Fibroblast of skin of back (primary cell): ENCODE results near the gene CSNK2A1.
"Not testable (repeated sequence)": the region's sequence is repeated elsewhere in the genome, so short reads cannot be mapped to it uniquely, and the experiment has no call there.

Experiments
- DNase-seq: peaks from one replicate; pipeline ENCODE4 v3.0.0-alpha.2; 2013

Gene CSNK2A1

DNA sequence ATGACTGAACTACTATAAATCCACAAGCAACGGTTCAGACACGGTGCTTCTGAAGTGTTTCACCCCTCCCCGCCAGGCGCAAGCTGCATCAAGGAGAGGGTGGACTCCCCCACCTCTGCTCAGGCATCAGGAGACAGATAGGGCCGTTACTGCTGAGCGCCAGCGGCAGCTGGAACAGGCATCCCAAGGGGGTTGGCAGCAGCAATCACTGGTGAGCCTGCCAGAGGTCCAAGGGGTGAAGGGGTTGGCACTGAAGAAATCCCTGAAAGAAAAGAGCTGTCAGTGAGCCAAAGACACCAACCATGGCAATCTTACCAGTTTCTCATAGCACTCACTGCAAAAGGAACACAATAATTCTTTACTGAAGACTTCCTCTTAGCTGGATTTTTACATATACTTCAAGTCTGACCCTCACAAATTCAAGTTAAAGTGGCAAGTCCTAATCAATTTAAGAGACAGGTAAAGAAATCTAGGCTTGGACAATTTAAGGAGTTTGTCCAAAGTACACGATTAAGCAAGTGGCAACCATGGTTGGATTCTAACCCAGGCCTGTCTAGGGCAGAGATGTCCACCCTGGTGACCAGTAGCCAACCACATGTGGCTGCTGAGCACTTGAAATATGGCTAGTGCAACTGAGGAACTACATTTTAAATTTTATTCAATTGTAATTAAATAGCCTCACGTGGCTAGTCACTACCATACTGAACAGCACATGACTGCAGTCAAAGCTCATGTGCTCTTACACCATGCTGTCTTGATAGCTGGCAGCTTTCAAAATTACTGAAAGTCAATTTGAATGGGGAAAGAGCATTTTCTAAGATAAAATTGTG, 59.6 kb downstream of the CSNK2A1 start:
- no peak for DNase-seq

DNA sequence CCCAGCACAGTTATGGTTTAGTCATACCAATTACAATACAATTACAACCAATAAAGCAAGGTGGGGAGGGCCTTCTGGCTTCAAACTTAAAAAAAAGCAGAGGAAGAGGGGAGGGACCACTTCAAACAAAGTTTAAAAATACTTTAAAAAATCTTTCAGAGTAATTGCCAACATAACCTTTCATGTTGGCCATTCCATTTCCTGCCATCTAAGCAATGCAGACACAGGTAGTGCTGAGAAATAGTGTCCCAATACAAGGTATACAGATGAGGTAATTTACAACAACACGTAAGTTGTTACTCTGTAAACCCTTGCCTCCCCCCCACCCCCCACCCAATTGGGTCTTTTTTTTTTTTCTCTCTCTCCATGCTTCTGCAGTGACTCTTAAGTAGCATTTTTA, 62.4 kb downstream of the CSNK2A1 start:
- no peak for DNase-seq

DNA sequence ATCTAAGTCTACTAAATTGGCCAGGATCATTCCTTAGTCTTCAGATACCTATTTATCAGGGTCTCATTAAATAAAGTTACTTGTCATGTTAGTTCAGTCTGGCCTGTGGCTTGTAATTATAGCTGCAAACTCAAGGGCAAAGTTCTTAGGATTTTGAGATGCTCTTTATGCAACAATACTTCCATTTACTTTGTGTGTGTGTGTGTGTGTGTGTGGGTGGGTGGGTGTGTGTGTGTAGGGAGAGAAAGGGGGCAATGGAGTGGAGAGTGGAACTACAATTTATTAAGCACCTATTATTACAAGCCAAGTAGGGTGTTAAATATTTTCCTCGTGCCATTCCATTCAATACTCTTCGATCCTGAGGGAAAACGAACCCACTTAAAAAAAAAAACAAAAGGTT, 63.5 kb downstream of the CSNK2A1 start:
- no peak for DNase-seq

DNA sequence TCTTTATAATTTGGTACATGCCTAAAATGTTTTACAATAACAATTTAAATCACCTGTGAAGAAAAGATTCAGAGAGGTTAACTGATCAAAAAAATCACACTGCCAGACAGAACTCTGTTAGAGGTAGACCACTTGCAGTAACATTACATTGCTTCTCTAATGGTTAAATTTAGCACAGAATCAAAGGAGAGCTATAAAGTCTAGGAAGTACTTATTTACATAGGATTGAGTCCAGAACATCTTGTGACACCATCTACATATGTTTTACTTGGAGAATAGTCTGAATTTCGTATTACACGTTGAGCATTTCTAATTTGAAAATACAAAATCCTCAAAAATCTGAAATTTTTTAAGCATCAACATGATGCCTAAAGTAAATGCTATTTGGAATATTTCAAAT, 64.1 kb downstream of the CSNK2A1 start:
- peak; percentile 26 for DNase-seq

DNA sequence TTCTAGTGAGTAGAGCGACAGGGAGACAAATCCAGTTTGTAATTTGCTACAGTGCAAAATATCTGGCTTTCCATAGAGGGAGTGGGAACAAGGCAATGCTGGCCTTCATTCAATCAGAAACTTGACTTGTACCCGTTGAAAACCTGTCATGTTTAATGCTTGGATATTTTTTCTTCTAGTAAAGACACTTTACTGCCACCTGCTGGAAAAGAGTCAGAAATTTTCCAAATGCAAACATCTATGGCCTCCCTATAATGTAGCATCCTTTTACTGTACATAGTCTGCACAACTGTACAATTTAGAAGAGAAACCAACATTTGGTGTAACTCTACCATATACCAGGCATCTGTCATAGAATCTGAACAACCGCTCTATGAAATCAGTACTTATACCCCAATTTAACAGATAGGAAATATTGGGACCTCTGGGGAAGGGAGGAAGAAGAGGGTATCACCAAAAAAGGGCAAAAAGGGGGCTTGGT, 64.6 kb downstream of the CSNK2A1 start:
- DNase-seq, result peak; percentile 69

DNA sequence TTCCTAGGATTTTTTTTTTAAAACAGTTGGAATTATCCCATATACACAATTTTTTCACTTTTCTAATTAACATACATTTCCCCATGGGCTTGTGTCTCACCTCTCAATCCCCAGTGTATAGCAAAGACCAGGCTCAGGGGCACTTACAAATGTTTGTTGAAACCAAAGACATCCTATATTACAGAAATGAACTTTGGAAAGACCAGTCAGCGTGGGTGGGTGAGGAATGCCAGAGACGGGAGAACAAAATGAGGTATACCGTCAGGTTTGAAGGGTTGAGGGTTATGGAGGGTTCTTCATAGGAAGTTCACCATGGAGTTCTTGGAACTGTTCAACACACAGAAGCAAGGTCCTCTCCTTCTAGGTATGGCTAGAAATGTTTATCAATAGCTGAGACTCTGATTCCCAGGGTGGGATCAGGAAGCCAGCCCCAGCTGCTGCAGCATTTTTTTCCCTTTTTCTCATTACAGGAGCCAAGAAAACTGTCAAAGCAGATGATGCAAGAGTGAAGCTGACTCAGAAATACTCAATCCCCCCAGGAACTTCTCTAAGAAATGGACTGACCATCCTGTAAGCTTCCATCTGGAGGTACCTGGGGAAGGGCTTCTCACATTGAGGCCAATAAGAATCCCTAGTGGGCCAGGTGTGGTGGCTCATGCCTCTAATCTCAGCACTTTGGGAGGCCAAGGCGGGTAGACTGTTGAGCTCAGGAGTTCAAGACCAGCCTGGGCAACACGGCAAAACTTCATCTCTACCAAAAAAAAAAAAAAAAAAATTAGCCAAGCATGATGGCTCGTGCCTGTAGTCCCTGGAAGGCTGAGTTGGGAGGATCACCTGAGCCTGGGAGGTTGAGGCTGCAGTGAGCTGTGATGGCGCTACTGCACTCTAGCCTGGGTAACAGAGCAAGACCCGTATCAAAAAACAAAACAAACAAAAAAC, 65.3 kb downstream of the CSNK2A1 start:
- DNase-seq, result peak; percentile 55

DNA sequence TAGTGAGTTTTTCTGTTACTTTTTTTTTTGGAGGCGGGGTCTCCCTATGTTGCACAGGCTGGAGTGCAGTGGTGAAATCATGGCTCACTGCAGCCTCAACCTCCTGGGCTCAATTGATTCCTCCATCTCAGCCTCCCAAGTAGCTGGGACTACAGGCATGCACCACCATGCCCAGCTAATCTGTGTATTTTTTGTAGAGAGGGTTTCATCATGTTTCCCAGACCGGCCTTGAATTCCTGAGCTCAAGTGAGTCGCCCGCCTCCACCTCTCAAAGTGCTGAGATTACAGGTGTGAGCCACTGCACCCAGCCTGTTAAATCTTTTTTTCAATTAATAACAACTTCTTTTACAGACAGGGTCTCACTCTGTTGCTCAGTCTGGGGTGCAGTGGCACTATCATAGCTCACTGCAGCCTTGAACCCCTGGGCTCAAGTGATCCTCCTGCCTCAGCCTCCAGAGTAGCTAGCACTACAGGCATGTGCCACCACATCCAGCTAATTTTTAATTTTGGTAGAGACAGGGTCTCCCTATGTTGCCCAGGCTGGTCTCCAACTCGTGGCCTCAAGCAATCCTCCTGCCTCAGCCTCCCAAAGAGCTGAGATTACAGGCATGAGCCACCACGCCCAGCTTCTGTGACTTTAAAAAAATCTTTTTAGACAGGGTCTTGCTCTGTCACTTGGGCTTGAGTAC, 66.9 kb downstream of the CSNK2A1 start:
- not testable (repeated sequence) for DNase-seq

DNA sequence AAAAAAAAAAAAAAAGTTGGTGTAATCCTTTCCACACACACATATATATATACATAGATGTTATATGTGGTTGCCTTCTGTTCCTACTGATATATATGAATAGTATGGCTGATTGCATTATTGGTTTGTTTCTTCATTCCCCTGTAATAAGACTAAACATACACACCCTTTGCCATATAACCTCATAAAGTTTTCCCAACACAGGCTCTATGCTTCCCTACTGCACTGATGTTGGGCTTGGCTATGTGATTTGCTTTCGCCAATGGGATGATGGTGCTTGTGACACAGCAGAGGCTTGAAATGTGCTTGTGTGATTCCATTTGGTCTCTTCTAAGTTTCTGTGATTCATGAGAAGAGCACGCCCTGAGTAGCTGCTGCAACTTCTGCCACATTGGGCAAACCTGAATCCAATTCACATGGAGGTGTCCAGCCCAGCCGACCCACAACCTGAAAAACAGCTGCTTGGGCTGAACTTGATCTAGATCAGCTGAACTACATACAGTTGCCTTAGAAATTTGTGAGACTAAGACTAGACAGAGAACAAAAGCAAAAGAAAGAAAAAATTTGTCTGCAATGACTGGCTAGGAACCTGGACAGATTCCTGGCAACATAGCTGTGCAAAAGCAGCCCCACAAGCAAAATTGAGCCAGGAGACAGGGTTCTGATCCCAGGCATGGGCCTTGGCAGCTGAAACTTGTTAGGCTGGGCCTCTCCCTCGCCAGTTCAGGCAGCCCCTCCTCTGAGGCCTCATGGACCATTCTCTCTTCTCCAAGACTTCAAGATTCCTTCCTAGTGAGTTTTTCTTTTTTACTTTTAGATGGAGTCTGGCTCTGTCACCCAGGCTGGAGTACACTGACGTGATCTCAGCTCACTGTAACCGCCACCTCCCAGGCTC, 67.9 kb downstream of the CSNK2A1 start:
- no peak for DNase-seq

DNA sequence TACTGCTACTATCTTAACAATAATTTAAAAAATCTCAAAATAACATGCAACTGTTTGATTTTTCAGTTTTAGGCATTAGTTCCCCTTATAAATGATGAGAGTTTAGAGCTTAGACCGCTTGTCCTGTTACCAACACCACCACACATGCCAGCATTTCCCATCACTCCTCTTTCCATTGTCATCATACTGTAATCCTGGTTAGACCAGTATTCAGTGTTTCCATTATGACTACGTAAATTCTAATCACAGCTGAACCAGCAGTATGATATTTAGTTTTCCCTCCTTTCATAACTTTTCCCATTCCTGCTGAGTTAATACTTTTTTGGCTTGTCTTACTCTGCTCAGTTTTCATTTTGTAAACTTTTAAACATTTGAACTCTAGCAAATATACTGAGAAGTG, 69.0 kb downstream of the CSNK2A1 start:
- no peak for DNase-seq

DNA sequence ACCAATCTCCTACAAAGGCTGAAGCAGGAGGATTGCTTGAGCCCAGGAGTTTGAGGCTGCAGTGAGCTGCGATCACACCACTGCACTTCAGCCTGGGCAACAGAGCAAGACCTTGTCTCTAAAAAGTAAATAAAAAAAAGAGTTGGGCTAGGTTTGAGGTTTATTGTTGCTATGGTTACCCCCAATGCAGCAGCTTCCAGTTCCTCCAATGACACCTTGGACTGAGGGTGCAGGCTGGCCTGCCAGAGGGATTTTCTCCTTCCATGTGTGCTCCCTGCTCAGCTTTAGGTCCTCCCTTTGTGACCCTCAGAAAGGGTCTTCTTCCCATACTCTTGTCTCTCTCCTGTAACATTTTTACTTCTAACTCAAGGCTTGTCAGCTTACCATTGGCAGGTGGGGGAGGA, 70.7 kb downstream of the CSNK2A1 start:
- DNase-seq, result no peak

DNA sequence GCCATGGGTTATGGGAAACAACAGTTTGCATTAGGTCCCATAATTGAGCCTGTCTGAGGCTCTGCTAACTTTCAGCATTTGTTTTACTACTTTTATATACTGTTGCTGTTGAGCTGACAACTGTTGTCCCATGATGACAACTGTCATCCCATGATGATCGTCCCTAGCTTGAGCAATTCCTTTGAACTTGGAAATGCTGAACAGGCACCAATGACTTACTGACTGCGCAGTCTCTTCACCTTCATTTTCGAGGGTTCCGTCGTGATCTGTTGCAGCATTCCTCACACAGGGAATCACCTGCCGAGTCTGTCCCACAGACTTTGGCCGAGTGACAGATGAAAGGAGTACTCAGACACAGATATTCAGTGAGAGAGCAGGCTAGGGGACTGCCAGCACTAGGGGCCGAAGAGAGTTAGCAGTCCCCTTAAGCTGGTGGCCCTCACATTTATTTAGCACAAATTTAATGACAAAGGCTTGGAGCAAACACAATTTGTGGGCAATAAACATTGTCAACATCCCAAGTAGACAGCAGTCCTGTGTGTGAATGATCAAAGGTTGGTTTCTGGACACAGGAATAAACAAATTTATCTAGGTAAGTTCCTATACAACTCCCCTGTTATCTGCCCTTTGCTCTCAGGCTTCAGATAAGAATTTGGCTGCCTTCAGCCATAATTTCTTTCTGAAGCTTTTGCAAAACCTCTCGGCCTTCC, 71.3 kb downstream of the CSNK2A1 start:
- DNase-seq, result no peak

DNA sequence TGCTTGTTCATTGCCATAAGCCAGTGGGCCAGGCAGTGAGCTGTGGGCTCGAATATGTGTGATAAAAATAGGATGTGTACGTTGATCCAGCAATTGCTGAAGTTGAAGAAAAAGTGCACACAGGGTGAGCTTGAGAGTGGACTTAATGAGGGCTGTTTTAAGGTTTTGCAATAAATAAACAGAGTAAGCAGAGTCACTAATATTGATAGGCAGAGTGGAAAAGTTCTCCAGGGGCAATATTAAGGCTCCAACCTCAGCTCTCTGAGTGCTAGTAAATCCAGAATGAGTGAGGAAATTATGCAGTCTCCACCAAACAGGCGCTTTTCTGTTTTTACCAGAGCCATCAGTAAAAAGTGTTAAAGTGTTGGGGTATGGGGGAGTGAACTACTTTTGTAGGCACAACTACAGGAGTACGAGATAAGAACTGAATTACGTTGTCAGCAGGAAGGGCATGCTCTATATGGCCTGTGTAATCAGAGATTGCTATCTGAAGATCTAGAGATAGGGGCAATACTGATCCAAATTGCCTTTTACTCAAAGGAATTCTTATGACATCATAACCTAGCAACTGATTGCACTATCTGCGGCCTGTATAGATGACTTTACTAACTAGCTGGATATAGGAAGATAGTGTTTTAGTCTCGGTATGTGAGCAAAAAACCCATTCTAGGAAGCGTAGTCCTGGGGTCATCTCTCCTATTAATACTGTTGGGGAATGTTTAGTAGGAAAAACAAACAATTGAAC, 73.7 kb downstream of the CSNK2A1 start:
- no peak for DNase-seq

DNA sequence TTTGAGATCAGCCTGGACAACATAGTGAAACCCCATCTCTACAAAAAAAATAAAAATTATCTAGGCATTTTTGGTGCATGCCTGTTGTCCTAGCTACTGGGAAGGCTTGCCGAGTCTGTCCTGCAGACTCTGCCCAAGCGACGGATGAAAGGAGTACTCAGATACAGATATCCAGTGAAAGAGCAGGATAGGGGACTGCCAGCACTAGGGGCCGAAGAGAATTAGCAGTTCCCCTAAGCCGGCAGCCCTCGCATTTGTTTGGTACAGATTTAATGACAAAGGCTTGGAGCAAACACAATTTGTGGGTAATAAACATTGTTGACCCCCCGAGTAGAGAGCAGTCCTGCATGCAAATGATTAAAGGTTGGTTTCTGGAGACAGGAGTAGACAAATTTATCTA, 75.8 kb downstream of the CSNK2A1 start:
- DNase-seq, result no peak

DNA sequence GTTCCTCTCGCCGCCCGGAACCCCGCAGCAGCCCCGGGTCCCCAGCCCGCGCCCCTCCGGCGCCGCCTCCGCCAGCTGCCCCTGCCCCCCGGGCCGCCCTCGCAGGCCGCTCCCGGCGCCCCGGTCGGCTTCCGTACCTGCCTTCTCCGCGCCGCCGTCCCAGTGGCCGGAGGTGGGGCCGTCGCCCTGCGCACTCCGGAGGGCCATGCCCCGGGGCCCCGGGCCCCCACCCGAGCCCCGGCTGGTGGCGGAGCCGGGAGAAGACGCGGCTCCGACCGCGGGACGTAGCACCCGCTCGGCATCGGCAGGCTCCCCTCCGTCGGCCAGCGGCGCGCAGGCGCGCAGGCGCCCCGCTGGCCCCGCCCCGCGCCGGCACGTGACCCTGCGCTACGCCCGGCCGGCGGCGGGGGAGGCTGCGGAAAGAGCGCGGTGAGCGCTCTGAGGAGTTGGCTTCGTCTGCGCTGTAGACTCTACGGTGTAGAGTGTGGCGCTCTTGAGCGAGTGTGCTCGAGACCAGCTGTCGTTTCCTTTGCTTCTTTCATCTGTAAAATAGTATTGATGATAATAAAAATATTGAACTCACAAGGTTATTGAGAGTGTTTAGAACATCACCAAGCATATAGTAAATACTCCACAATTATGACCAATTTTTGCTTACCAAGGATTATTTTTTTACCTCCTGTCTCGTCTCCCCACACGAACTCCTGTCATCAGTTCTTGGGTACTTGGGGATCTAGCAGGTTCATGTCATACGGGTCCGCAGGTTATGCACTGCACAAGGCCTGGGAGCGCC, 81.2 kb downstream of the CSNK2A1 start, which contains the start of gene TBC1D20:
TSS of gene TBC1D20 (minus strand) at position 335 of the 793 bp plus-strand sequence. CDS start at position 207, 128 bp downstream.
- DNase-seq, result peak; percentile 88

DNA sequence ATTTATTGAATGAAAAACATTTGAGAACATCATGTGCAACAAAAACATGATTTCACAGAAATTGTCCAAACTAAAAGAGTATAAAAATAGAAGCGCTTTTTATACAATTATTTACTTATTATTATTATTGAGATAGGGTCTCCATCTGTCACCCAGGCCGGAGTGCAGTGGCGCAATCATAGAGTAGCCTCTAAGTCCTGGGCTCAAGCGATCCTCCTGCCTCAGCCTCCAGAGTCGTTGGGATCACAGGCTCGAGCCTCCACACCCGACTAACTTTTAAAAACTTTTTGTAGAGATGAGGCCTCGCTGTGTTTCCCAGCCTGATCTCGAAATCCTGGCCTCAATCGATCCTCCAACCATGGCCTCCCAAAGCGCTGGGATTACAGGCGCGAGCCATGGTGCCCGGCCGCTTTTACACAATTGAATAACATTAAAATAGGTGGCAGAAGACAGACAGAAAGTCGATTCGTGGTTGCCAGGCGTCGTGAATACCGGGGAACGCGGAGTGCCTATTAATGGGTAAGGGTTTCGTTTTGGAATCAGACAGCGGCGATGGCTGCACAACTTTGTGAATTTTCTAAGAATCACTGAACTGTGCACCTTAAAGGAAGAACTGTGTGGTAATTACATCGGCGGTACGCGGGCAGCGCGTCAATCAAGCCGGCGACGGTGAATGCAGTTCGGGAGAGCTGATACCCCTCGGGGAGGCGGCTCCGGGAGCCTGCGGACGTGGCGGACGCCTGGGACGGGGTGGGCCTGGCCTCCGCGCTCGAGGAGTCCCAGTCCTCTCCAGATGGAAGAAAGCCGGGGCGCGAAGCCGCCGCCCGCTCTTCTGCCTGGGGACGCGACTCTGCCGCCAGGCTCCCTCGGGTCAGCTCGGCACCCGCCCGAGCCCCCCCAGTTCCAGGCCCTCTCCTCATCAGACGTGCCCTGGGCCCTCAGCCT, 82.1 kb downstream of the CSNK2A1 start:
- peak; percentile 64 for DNase-seq

DNA sequence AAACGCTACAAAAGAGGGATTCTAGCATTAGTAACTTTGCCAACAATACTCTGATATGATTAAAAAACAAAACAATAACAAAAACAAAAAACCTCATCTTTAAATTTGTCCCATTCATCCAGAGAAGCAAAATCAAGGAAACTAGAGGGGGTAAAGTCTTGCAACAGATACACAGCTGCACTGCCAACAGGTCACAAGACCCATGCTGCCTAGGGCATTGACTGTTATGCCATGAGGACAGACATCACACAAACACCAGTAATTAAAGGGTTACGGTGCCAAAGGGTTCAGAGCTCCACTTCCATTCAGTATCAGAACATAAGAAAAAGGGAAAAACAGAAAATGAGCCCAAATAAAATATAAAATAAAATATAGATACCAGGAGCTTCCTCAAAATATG, 82.9 kb downstream of the CSNK2A1 start:
- DNase-seq, result no peak

DNA sequence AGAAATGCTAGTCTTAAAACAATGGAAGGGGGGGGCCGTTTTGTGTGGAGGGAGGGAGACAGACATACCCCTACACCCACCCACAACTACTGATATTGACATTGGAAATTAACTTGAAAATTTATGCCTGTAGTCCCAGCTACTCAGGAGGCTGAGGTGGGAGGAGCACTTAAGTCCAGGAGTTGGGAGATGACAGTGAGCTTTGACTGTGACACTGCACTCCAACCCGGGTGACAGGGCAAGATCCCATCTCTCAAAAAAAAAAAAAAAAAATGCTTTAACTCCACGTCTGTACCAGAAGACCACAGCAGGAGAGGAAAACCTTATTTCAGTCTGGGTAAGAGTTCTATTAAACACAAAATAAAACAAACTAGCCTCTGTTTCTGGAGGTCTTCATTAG, 83.4 kb downstream of the CSNK2A1 start:
- DNase-seq, result no peak

DNA sequence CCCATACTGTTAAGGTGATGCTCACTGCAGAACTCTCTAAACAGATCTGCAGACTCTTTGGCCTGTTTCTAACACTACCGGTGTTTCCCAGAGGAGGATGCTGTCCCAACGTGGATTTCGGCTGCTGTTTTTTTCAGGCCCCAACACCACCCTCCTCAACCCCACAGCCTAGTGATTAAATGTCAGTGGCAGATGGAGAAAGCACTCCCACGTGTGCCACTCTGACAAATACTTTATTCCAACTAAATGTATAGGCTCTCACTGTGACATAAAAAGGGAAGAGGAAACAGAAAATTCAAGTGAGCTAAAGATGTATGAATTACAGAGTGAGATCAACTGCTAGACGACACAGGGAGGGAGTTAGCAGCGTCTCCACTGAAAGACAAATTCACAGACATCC, 84.8 kb downstream of the CSNK2A1 start:
- no peak for DNase-seq
